ENCODE data around the gene NR1I2.

- TF ChIP-seq RAD21 (IDR thresholded peaks at IDR 0.05) (no peak), ZBTB33 (IDR thresholded peaks at IDR 0.05) (no peak), EGR1 (IDR thresholded peaks at IDR 0.05; ENCODE audit: low read depth in 2 of 2) (no peak), TAF1 (conservative IDR thresholded peaks at IDR 0.05) (no peak), REST (IDR thresholded peaks at IDR 0.05) (no peak), GABPA (IDR thresholded peaks at IDR 0.05 in 1 of 2, conservative IDR thresholded peaks at IDR 0.05 in 1 of 2) (no peak), JUND (IDR thresholded peaks at IDR 0.05) (no peak)
- TF ChIP-seq, protein P1, sequence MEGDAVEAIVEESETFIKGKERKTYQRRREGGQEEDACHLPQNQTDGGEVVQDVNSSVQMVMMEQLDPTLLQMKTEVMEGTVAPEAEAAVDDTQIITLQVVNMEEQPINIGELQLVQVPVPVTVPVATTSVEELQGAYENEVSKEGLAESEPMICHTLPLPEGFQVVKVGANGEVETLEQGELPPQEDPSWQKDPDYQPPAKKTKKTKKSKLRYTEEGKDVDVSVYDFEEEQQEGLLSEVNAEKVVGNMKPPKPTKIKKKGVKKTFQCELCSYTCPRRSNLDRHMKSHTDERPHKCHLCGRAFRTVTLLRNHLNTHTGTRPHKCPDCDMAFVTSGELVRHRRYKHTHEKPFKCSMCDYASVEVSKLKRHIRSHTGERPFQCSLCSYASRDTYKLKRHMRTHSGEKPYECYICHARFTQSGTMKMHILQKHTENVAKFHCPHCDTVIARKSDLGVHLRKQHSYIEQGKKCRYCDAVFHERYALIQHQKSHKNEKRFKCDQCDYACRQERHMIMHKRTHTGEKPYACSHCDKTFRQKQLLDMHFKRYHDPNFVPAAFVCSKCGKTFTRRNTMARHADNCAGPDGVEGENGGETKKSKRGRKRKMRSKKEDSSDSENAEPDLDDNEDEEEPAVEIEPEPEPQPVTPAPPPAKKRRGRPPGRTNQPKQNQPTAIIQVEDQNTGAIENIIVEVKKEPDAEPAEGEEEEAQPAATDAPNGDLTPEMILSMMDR (IDR thresholded peaks at IDR 0.05; ENCODE audit: low read depth, low read length, missing input control), result no peak
- TF ChIP-seq, protein P2, sequence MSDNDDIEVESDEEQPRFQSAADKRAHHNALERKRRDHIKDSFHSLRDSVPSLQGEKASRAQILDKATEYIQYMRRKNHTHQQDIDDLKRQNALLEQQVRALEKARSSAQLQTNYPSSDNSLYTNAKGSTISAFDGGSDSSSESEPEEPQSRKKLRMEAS (IDR thresholded peaks at IDR 0.05), result no peak
- TF ChIP-seq, protein P3, sequence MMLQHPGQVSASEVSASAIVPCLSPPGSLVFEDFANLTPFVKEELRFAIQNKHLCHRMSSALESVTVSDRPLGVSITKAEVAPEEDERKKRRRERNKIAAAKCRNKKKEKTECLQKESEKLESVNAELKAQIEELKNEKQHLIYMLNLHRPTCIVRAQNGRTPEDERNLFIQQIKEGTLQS (IDR thresholded peaks at IDR 0.05), result no peak
Measured at GRCh38 chr3:119858957-119859356, 77.1 kb downstream of the NR1I2 start.

All from liver (tissue), 3 donors.